Trophoblast cell (in vitro differentiated cells and primary cell): ENCODE data around the gene ALDH1B1.

Experiments used
- DNase-seq, 2 donors: peaks; one replicate each; pipeline ENCODE4 v3.0.0-alpha.2; 2016
- H2AFZ ChIP-seq: 2 replicates; pipeline ENCODE4 v1.6.1; 2013; ENCODE audit warnings: low read length, moderate library complexity, mild to moderate bottlenecking; ENCODE audit not compliant: insufficient read depth, poor library complexity
- H2AK5ac ChIP-seq: 2 replicates; pipeline ENCODE4 v1.6.1; 2013; ENCODE audit warnings: mild to moderate bottlenecking, low read length
- H2BK120ac ChIP-seq: 2 replicates; pipeline ENCODE4 v1.6.1; 2013; ENCODE audit warnings: low read length, mild to moderate bottlenecking, moderate library complexity; ENCODE audit not compliant: insufficient read depth, poor library complexity
- H2BK12ac ChIP-seq: 2 replicates; pipeline ENCODE4 v1.6.1; 2013; ENCODE audit warnings: mild to moderate bottlenecking, low read length, moderate library complexity
- H2BK5ac ChIP-seq: 2 replicates; pipeline ENCODE4 v1.6.1; 2013; ENCODE audit warnings: low read length, low read depth, moderate library complexity, mild to moderate bottlenecking; ENCODE audit not compliant: poor library complexity
- H3K14ac ChIP-seq: 2 replicates; pipeline ENCODE4 v1.6.1; 2013; ENCODE audit warnings: mild to moderate bottlenecking, low read length
- H3K18ac ChIP-seq: 2 replicates; pipeline ENCODE4 v1.6.1; 2013; ENCODE audit warnings: mild to moderate bottlenecking, low read length
- H3K23ac ChIP-seq: 2 replicates; pipeline ENCODE4 v1.6.1; 2013; ENCODE audit warnings: low read length
- H3K27ac ChIP-seq: 2 replicates; pipeline ENCODE4 v1.5.1; 2013; ENCODE audit warnings: low read depth, mild to moderate bottlenecking, inconsistent platforms, low read length, moderate library complexity
- H3K27me3 ChIP-seq: 2 replicates; pipeline ENCODE4 v1.6.1; 2013; ENCODE audit warnings: inconsistent platforms, mild to moderate bottlenecking, low read length, moderate library complexity; ENCODE audit not compliant: insufficient read depth
- H3K36me3 ChIP-seq, 2 experiments: 1 replicate in 1 of 2; 2 replicates in 1 of 2; pipeline ENCODE4 v1.6.1; 2013; ENCODE audit warnings: low read length in 2 of 2, mild to moderate bottlenecking in 2 of 2, moderate library complexity in 1 of 2; ENCODE audit not compliant: insufficient read depth in 2 of 2, control insufficient read depth in 1 of 2
- H3K4ac ChIP-seq: 2 replicates; pipeline ENCODE4 v1.6.1; 2013; ENCODE audit warnings: low read depth, mild to moderate bottlenecking, low read length, moderate library complexity
- H3K4me1 ChIP-seq, 2 experiments: 1 replicate in 1 of 2; 2 replicates in 1 of 2; pipeline ENCODE4 v1.6.1; 2013; ENCODE audit warnings: low read length in 2 of 2, mild to moderate bottlenecking in 2 of 2, moderate library complexity in 1 of 2; ENCODE audit not compliant: insufficient read depth in 2 of 2, control insufficient read depth in 1 of 2
- H3K4me2 ChIP-seq: 2 replicates; pipeline ENCODE4 v1.6.1; 2013; ENCODE audit warnings: inconsistent platforms, mild to moderate bottlenecking, low read length, moderate library complexity
- H3K4me3 ChIP-seq: 2 replicates; pipeline ENCODE4 v1.5.1; 2013; ENCODE audit warnings: mild to moderate bottlenecking, low read depth, low read length, inconsistent platforms
- H3K79me1 ChIP-seq: one replicate; pipeline ENCODE4 v1.6.1; 2013; ENCODE audit warnings: low read length
- H3K79me2 ChIP-seq: 2 replicates; pipeline ENCODE4 v1.6.1; 2013; ENCODE audit warnings: low read length, mild to moderate bottlenecking; ENCODE audit not compliant: control insufficient read depth, insufficient read depth, poor library complexity
- H3K9ac ChIP-seq: 2 replicates; pipeline ENCODE4 v1.6.1; 2013; ENCODE audit warnings: mild to moderate bottlenecking, low read length
- H3K9me3 ChIP-seq: 2 replicates; pipeline ENCODE4 v1.6.1; 2013; ENCODE audit warnings: low read depth, mild to moderate bottlenecking, control low read depth, inconsistent platforms, low read length; ENCODE audit not compliant: insufficient read depth
- H4K12ac ChIP-seq: 2 replicates; pipeline ENCODE4 v1.6.1; 2013; ENCODE audit warnings: low read depth, mild to moderate bottlenecking, low read length, moderate library complexity
- H4K8ac ChIP-seq: 2 replicates; pipeline ENCODE4 v1.6.1; 2013; ENCODE audit warnings: low read depth, mild to moderate bottlenecking, low read length, moderate library complexity
- H4K91ac ChIP-seq: one replicate; pipeline ENCODE4 v1.6.1; 2013; ENCODE audit warnings: low read depth, mild to moderate bottlenecking, low read length, moderate library complexity
- WGBS: extraction: QIAGEN DNeasy Blood & Tissue Kit; methylation state at CpG from one replicate; pipeline ENCODE4 v1.1.7; 2013; ENCODE audit warnings: missing lambda C conversion rate; ENCODE audit not compliant: insufficient read length, insufficient coverage; ENCODE audit errors: extremely low coverage; 5-methylcytosine and 5-hydroxymethylcytosine counted together

The ALDH1B1 gene

GRCh38 chr9:38345851-38346755 lies 46.4 kb upstream of the ALDH1B1 start:
- H3K4me3 ChIP-seq, result no peak overlapping the region
- H2AK5ac ChIP-seq, result no peak overlapping the region
- H2AFZ ChIP-seq, result no peak overlapping the region
- no peaks in the 10 kb centered on the region for H3K79me1 ChIP-seq
- H3K23ac ChIP-seq, result no peak overlapping the region
- no peak overlapping the region for H4K12ac ChIP-seq
- H2BK120ac ChIP-seq, result no peak overlapping the region
- H3K4me2 ChIP-seq, result no peak overlapping the region
- no peaks in the 10 kb centered on the region for H3K36me3 ChIP-seq
- no peak overlapping the region for H3K27ac ChIP-seq
- no peak overlapping the region for H3K9ac ChIP-seq
- DNase-seq, result no peak
- no peak overlapping the region for H3K18ac ChIP-seq
- H3K14ac ChIP-seq, result no peak overlapping the region
- H3K4ac ChIP-seq, result no peak overlapping the region
- H3K79me2 ChIP-seq, result no peaks in the 10 kb centered on the region
- no peak overlapping the region for H2BK5ac ChIP-seq
- no peak overlapping the region for H4K8ac ChIP-seq
- H3K4me1 ChIP-seq, result no peaks in the 10 kb centered on the region
- no peak overlapping the region for H4K91ac ChIP-seq
- WGBS, result no CpG with 5 or more reads among the region's 10 CpGs
- no peak overlapping the region for H2BK12ac ChIP-seq
- H3K9me3 ChIP-seq, result no peaks in the 10 kb centered on the region
- no peaks in the 10 kb centered on the region for H3K27me3 ChIP-seq

GRCh38 chr9:38346811-38347210 lies 45.7 kb upstream of the ALDH1B1 start:
- Histone ChIP-seq H3K79me1 (no peaks in the 10 kb centered on the region), H3K4me3 (no peak overlapping the region), H2AFZ (no peak overlapping the region), H4K12ac (no peak overlapping the region), H2BK120ac (no peak overlapping the region), H3K14ac (no peak overlapping the region), H3K18ac (no peak overlapping the region), H3K4me1 (no peaks in the 10 kb centered on the region), H3K27ac (no peak overlapping the region), H3K79me2 (no peaks in the 10 kb centered on the region), H2BK5ac (no peak overlapping the region), H3K23ac (no peak overlapping the region), H2BK12ac (no peak overlapping the region), H3K9me3 (no peaks in the 10 kb centered on the region), H3K27me3 (no peaks in the 10 kb centered on the region), H3K4ac (no peak overlapping the region), H4K8ac (no peak overlapping the region), H3K9ac (no peak overlapping the region), H2AK5ac (no peak overlapping the region), H4K91ac (no peak overlapping the region), H3K4me2 (no peak overlapping the region), H3K36me3 (no peaks in the 10 kb centered on the region)
- no CpG with 5 or more reads among the region's 7 CpGs for WGBS
- DNase-seq, result no peak

GRCh38 chr9:38347271-38347671 lies 45.2 kb upstream of the ALDH1B1 start:
- H3K36me3 ChIP-seq, result no peaks in the 10 kb centered on the region
- H4K91ac ChIP-seq, result no peak overlapping the region
- no peaks in the 10 kb centered on the region for H3K4me1 ChIP-seq
- no peaks in the 10 kb centered on the region for H3K27me3 ChIP-seq
- H4K8ac ChIP-seq, result no peak overlapping the region
- no peak overlapping the region for H3K4me3 ChIP-seq
- H3K79me2 ChIP-seq, result no peaks in the 10 kb centered on the region
- H4K12ac ChIP-seq, result no peak overlapping the region
- no peak overlapping the region for H3K23ac ChIP-seq
- H3K4me2 ChIP-seq, result no peak overlapping the region
- H3K18ac ChIP-seq, result no peak overlapping the region
- no peak overlapping the region for H3K9ac ChIP-seq
- H2BK5ac ChIP-seq, result no peak overlapping the region
- H2BK120ac ChIP-seq, result no peak overlapping the region
- no CpG with 5 or more reads among the region's 2 CpGs for WGBS
- no peak overlapping the region for H2BK12ac ChIP-seq
- DNase-seq, result no peak
- H3K27ac ChIP-seq, result no peak overlapping the region
- no peaks in the 10 kb centered on the region for H3K9me3 ChIP-seq
- H2AK5ac ChIP-seq, result no peak overlapping the region
- H2AFZ ChIP-seq, result no peak overlapping the region
- no peak overlapping the region for H3K4ac ChIP-seq
- no peak overlapping the region for H3K14ac ChIP-seq
- H3K79me1 ChIP-seq, result no peaks in the 10 kb centered on the region

- Histone ChIP-seq H3K23ac (no peak overlapping the region), H4K91ac (no peak overlapping the region), H3K4me2 (no peak overlapping the region), H2AFZ (no peak overlapping the region), H4K12ac (no peak overlapping the region), H2AK5ac (no peak overlapping the region), H2BK5ac (no peak overlapping the region), H4K8ac (no peak overlapping the region), H3K18ac (no peak overlapping the region), H3K79me2 (no peaks in the 10 kb centered on the region), H3K4me3 (no peak overlapping the region), H3K79me1 (no peaks in the 10 kb centered on the region), H3K4me1 (no peaks in the 10 kb centered on the region), H3K27ac (no peak overlapping the region), H3K9me3 (no peaks in the 10 kb centered on the region), H2BK120ac (no peak overlapping the region), H3K27me3 (no peaks in the 10 kb centered on the region), H3K14ac (no peak overlapping the region), H3K9ac (no peak overlapping the region), H3K4ac (no peak overlapping the region), H2BK12ac (no peak overlapping the region), H3K36me3 (no peaks in the 10 kb centered on the region)
- DNase-seq, result no peak
- WGBS, result no CpG with 5 or more reads among the region's 3 CpGs
Measured at GRCh38 chr9:38347946-38348345, 44.6 kb upstream of the ALDH1B1 start.
